WTC11 (cell line): ENCODE results near the gene ENPP7. TPM values are rescaled to one million over a fixed set of nuclear protein-coding genes. Genes with fewer than 3 reads are reported as not detected.

Source experiments
- ARID4B ChIP-seq: sonication (generic); formaldehyde crosslinking; IDR thresholded peaks from 2 replicates; pipeline ENCODE4 v1.8.0; 2023; ENCODE audit warnings: missing genetic modification reagents, mild to moderate bottlenecking, borderline replicate concordance
- E2F4 ChIP-seq: sonication (generic); formaldehyde crosslinking; IDR thresholded peaks from 2 replicates; pipeline ENCODE4 v1.8.1; 2022; ENCODE audit warnings: low read depth, mild to moderate bottlenecking, moderate library complexity, missing genetic modification reagents, borderline replicate concordance
- EMX1 ChIP-seq: fragments of 250-450 bp; sonication (Bioruptor Pico); IDR thresholded peaks from 2 replicates; pipeline ENCODE4 v1.8.0; 2021; ENCODE audit warnings: mild to moderate bottlenecking
- FOXP1 ChIP-seq: sonication (generic); formaldehyde crosslinking; IDR thresholded peaks from 2 replicates; pipeline ENCODE4 v1.8.0; 2022; ENCODE audit warnings: missing genetic modification reagents, mild to moderate bottlenecking, moderate library complexity, borderline replicate concordance
- FOXP4 ChIP-seq: sonication (generic); formaldehyde crosslinking; IDR thresholded peaks from 2 replicates; pipeline ENCODE4 v1.8.0; 2022; ENCODE audit warnings: mild to moderate bottlenecking, missing genetic modification reagents
- GRHL2 ChIP-seq: fragments of 250-450 bp; sonication (Bioruptor Pico); IDR thresholded peaks from 2 replicates; pipeline ENCODE4 v1.8.0; 2022; ENCODE audit warnings: mild to moderate bottlenecking, moderate library complexity; ENCODE audit not compliant: insufficient replicate concordance, severe bottlenecking
- IRF2 ChIP-seq: sonication (generic); formaldehyde crosslinking; IDR thresholded peaks from 2 replicates; pipeline ENCODE4 v1.8.0; 2022; ENCODE audit warnings: low read depth, missing genetic modification reagents, borderline replicate concordance
- SMAD4 ChIP-seq: sonication (generic); formaldehyde crosslinking; IDR thresholded peaks from 2 replicates; pipeline ENCODE4 v1.8.0; 2022; ENCODE audit warnings: mild to moderate bottlenecking, missing genetic modification reagents
- TEAD1 ChIP-seq: sonication (generic); formaldehyde crosslinking; IDR thresholded peaks from 2 replicates; pipeline ENCODE4 v1.8.0; 2022; ENCODE audit warnings: mild to moderate bottlenecking, missing genetic modification reagents
- ZBTB21 ChIP-seq: sonication (generic); formaldehyde crosslinking; IDR thresholded peaks from 2 replicates; pipeline ENCODE4 v1.8.1; 2023; ENCODE audit warnings: mild to moderate bottlenecking, missing genetic modification reagents, borderline replicate concordance
- ZNF219 ChIP-seq: sonication (generic); formaldehyde crosslinking; IDR thresholded peaks from 2 replicates; pipeline ENCODE4 v1.8.0; 2023; ENCODE audit warnings: missing genetic modification reagents, mild to moderate bottlenecking, borderline replicate concordance
- ZNF263 ChIP-seq: sonication (generic); formaldehyde crosslinking; IDR thresholded peaks from 2 replicates; pipeline ENCODE4 v1.8.1; 2022; ENCODE audit warnings: low read depth, mild to moderate bottlenecking, moderate library complexity, missing genetic modification reagents
- ZNF281 ChIP-seq: sonication (generic); formaldehyde crosslinking; IDR thresholded peaks from 2 replicates; pipeline ENCODE4 v1.8.0; 2023; ENCODE audit warnings: mild to moderate bottlenecking, missing genetic modification reagents
- ZNF425 ChIP-seq: fragments of 250-450 bp; sonication (Bioruptor Pico); conservative IDR thresholded peaks from 2 replicates; pipeline ENCODE4 v1.9.0; 2021; ENCODE audit warnings: mild to moderate bottlenecking
- total RNA-seq: library from RNA; stranded (reverse); gene quantifications from 3 replicates; pipeline ENCODE4 v1.2.3, GENCODE V29; 2021
- TF ChIP-seq, protein P1 (sequence below): sonication (generic); formaldehyde crosslinking; IDR thresholded peaks from 2 replicates; pipeline ENCODE4 v1.8.0; 2022; ENCODE audit warnings: mild to moderate bottlenecking, missing genetic modification reagents
- TF ChIP-seq, protein P2 (sequence below): fragments of 250-450 bp; sonication (Bioruptor Pico); IDR thresholded peaks from 2 replicates; pipeline ENCODE4 v1.9.0; 2021; ENCODE audit warnings: mild to moderate bottlenecking, borderline replicate concordance
- TF ChIP-seq, protein P3 (sequence below): sonication (generic); formaldehyde crosslinking; IDR thresholded peaks from 2 replicates; pipeline ENCODE4 v1.8.1; 2022; ENCODE audit warnings: mild to moderate bottlenecking, moderate library complexity, missing genetic modification reagents

ENPP7 gene
- total RNA-seq, 1 experiment from 2014 or later = not detected

- TF ChIP-seq ZNF281 (CRISPR knock-in tag) (no peak), IRF2 (CRISPR knock-in tag) (no peak), EMX1 (CRISPR knock-in tag) (no peak), TEAD1 (CRISPR knock-in tag) (no peak), SMAD4 (CRISPR knock-in tag) (no peak), FOXP1 (CRISPR knock-in tag) (0 out of 2 replicates have a peak, but pooled peaks have one; percentile 28), FOXP4 (no peak), ZBTB21 (CRISPR knock-in tag) (peak; percentile 51; the same call in 1 of the 2 replicates), ZNF263 (peak; percentile 86), ZNF219 (no peak), ZNF425 (CRISPR knock-in tag) (no peak), ARID4B (CRISPR knock-in tag) (no peak), E2F4 (CRISPR knock-in tag) (no peak), GRHL2 (CRISPR knock-in tag) (no peak)
- TF ChIP-seq, protein P1, sequence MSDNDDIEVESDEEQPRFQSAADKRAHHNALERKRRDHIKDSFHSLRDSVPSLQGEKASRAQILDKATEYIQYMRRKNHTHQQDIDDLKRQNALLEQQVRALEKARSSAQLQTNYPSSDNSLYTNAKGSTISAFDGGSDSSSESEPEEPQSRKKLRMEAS = peak; percentile 62; the same call in 1 of the 2 replicates
- TF ChIP-seq, protein P2, sequence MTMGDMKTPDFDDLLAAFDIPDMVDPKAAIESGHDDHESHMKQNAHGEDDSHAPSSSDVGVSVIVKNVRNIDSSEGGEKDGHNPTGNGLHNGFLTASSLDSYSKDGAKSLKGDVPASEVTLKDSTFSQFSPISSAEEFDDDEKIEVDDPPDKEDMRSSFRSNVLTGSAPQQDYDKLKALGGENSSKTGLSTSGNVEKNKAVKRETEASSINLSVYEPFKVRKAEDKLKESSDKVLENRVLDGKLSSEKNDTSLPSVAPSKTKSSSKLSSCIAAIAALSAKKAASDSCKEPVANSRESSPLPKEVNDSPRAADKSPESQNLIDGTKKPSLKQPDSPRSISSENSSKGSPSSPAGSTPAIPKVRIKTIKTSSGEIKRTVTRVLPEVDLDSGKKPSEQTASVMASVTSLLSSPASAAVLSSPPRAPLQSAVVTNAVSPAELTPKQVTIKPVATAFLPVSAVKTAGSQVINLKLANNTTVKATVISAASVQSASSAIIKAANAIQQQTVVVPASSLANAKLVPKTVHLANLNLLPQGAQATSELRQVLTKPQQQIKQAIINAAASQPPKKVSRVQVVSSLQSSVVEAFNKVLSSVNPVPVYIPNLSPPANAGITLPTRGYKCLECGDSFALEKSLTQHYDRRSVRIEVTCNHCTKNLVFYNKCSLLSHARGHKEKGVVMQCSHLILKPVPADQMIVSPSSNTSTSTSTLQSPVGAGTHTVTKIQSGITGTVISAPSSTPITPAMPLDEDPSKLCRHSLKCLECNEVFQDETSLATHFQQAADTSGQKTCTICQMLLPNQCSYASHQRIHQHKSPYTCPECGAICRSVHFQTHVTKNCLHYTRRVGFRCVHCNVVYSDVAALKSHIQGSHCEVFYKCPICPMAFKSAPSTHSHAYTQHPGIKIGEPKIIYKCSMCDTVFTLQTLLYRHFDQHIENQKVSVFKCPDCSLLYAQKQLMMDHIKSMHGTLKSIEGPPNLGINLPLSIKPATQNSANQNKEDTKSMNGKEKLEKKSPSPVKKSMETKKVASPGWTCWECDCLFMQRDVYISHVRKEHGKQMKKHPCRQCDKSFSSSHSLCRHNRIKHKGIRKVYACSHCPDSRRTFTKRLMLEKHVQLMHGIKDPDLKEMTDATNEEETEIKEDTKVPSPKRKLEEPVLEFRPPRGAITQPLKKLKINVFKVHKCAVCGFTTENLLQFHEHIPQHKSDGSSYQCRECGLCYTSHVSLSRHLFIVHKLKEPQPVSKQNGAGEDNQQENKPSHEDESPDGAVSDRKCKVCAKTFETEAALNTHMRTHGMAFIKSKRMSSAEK (CRISPR knock-in tag) = no peak
- TF ChIP-seq, protein P3, sequence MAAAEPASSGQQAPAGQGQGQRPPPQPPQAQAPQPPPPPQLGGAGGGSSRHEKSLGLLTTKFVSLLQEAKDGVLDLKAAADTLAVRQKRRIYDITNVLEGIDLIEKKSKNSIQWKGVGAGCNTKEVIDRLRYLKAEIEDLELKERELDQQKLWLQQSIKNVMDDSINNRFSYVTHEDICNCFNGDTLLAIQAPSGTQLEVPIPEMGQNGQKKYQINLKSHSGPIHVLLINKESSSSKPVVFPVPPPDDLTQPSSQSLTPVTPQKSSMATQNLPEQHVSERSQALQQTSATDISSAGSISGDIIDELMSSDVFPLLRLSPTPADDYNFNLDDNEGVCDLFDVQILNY (CRISPR knock-in tag) = no peak
Measured at GRCh38 chr17:79741751-79742588, 11.2 kb downstream of the ENPP7 start (continued).
